Stimulated activated CD4-positive, alpha-beta T cell treated with anti-CD3 and anti-CD28 coated beads, Interleukin-15, amount 100 ng/mL, for 1 hour (primary cell): ENCODE results near the gene VWF.

Experiments used
- DNase-seq, 2 donors: peaks; one replicate each; pipeline ENCODE4 v3.0.0-alpha.2; 2020; ENCODE audit warnings: low read depth in 1 of 2, low spot score in 1 of 2

Gene VWF

DNA sequence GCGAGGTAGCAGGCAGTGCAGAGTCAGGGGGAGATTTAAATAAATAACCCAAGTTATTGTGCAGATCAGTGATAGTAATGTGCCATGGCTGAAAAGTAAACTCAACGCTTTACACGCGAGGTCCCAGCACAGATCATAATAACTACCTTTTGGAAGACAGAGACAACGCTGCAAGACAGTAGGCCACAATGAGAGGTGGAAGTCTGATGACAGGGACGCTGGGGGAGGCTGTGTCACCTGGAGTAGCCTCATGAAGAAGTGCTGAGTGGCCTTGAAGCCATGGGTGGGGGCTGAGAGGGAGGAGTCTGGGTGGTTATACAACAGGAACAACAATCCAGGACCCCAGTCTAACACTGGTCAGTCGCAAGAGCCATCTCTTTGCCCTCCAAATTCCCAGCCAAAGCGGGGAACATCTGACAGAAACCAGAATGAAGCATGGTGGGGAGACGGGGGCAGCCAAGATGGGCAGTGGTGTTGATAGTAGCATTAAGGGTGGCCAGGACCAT lies 207.6 kb downstream of the VWF start:
- no peak for DNase-seq

GRCh38 chr12:5915511-5915910 lies 209.0 kb downstream of the VWF start:
- DNase-seq, result no peak

DNA sequence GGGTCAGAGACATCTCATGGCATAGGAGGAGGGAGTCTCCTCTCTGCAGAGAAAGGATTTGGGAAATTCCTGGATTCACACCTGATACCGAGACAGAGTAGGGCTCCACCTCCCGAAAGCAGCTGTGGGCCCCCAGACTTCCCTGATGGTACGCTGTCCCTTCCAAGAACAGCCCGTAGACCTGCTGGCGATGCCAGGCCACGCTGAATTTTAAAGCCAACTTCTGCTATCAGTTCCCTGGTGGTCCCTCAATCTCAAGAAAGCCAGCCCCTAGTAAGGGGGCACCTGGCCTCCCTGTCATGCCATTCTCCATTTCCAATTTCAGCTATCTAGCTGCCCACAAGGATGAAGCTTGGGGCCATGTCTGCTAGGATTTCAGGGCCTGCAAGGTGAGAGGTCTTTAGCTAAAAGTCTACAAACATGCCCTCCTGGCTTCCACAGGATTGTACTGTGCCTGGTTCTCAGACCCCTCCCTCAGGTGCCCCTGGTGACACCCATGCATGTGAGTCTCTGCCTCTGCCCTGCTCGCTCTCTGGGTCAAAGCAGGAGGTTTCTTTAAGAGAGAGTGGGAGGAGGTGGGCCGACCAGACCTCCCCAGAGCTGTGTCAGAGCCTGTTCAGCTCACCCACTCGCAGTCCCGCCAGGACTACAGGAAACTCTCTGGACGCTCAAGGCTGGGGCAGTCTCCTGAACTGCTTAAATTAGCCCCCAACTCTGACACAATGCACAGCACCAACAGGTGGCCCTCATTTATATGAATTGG lies 209.9 kb downstream of the VWF start:
- no peak for DNase-seq

DNA sequence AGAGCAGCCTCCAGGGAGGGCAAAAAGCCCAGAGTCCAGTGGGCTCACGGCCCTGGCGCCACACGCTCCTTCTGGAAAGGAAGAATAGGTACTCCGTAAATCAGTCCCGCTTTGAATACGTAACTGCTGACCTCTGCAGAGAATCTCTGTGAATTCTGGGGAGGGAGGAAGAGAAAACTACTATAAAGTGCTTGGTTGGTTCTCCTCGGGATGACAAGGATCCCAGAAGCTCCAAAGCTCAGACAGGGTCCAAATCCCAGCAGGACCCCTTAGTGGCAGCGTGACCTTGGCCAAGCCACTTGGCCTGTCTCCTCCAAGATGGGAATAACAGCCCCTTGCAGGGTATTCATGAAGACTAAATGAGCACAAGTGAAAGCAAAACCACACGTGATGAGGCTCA lies 211.1 kb downstream of the VWF start:
- no peak for DNase-seq

GRCh38 chr12:5912437-5913334 lies 211.8 kb downstream of the VWF start:
- no peak for DNase-seq

DNA sequence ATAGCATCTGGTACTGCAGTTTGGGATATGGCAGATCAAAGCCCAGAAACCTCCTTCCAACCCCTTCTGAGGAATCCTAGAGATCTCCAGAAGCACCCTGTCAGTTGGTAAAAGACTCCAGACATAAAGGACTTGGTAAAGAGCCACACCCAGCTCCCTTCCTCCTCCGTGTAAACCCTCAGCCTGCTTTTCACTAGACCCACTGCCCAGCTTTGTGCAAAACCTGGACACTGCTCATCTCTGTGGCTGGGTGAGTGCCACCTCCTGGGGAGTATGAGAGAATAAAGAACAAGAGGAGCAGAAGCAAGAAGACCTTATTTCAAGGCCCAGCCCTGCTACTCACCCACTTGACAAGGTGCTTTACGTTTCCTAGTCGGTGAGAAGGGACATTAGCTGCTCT lies 212.5 kb downstream of the VWF start:
- no peak for DNase-seq

DNA sequence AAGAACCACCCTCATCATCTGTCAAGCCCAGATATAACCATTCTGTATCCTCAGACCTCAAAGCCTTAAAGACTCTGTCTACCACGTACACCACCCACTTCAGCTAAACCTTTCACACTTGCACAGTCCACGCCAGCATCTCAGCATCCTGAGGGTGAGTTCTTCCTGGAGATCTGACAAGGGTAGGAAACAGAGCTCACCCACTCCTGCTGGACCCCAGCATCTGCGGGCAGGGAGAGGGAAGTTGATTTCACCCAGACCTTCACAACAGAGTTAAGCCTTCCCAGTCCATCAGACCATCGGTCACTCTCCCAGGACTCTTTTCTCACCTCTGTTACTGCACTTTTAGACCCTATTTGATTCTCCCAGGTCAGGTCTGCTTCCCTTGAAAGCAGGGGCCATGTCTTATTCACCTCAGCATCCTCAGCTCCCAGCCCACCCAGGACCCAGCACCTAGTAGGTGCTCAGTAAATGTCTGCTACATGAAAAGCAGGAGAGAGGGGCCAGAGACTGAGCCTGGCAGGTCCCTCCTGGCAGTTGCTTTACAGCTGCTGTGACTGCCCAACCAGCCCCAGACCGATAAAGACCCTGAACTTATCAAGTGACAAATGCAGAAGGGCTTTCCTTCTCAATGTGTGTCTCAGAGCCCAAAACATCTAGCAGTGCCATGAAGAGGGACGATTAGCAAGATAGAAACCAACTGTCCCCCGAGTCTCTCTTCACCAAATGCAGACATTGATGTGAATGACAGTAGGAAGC lies 213.5 kb downstream of the VWF start:
- DNase-seq, result no peak

- no peak for DNase-seq
Measured at GRCh38 chr12:5909560-5909959, 214.9 kb downstream of the VWF start.

DNA sequence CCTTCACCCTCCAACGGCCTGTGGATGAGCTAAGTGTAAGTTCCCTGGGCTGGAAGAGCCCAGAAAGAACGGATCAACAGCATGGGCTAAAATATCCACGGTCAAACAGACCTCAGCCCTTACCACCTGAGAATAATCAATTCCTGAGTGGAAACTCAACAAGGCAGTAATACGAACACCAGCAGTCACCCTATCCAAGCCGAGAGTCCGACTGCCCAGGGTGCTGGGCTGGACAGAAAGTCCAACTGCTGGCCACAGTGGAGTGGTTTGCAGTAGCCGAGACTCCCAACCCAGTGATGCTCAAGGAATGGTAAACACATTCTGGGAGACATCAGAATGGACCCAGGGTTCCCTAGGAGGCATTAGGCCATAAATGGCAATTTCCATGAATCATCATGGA lies 216.2 kb downstream of the VWF start:
- DNase-seq, result no peak

DNA sequence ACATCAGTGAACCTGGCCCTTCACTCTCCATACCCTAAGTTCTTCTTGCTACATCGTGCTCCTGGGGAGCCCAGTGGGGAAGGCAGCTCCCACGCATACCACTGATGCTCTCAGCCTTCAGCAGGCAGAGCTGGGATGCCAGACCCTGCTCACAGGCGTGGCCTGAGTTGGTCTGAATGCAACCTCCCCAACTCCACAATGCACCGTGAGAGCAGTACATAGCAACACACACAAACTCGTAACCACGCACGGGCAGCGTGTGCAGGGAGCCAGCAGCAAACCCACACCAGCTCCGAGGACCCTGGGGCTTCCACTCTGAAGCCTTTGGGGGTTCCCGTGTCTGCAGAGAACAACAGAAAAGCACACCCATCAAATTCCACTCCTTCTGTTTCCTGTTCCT lies 216.7 kb downstream of the VWF start:
- DNase-seq, result no peak

GRCh38 chr12:5905757-5906156 lies 218.7 kb downstream of the VWF start:
- DNase-seq, result no peak

DNA sequence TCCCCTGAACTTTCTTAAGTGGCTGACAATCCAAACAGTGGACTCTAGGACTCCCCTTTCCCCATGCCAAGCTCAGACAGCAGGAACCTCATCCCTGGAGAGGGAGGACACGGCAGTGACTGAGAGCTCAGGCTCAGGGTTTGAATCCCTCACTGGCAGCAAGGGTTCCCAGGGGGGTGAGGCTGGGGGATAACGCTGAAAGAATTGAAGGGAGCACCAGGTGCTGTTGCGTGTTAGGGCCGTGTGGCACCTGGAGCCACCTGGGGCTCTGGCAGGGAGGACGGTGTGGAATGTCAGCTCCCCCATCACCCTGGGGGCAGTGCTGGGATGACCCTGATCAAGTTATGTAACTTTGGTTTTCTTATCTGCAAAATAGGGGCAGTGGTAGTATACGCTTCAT lies 219.5 kb downstream of the VWF start:
- no peak for DNase-seq

DNA sequence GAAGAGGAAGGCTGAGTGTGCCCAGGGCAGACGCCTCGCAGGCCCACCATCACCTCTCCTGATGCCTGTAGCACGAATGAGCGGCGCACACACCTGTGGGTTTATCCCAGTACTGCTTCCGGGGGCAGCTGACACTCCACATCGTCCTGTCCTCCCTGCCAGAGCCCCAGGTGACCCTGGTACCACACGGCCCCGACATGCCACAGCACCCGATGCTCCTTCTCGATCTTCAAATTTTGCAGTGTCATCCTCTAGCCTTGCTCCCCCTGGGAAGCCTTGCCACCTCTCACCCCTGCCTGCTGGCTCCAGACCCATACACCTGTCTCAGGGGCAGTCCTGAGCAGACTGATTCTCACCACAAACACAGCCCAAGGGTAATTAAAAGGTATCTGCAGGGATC lies 220.0 kb downstream of the VWF start:
- no peak for DNase-seq

- no peak for DNase-seq
Measured at GRCh38 chr12:5902736-5903135, 221.7 kb downstream of the VWF start.

DNA sequence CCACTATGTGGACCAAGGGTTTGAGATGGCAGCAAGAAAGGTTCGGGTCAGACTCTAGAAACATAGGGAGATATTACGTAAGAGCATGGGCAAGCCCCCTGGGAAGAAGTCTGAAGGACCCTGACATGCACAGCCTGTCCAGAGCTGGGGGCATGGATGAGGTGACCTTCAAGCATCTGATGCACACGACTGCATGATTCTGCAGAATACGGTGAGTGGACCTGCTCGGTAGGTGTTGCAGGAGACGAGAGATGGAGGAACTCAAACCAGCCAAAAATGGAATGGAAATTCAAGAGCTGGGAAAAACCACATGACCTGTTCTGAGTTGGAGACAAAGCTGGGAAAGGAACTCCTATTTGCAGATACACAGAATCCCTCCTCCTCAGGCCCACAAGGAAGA lies 223.1 kb downstream of the VWF start:
- no peak for DNase-seq

DNA sequence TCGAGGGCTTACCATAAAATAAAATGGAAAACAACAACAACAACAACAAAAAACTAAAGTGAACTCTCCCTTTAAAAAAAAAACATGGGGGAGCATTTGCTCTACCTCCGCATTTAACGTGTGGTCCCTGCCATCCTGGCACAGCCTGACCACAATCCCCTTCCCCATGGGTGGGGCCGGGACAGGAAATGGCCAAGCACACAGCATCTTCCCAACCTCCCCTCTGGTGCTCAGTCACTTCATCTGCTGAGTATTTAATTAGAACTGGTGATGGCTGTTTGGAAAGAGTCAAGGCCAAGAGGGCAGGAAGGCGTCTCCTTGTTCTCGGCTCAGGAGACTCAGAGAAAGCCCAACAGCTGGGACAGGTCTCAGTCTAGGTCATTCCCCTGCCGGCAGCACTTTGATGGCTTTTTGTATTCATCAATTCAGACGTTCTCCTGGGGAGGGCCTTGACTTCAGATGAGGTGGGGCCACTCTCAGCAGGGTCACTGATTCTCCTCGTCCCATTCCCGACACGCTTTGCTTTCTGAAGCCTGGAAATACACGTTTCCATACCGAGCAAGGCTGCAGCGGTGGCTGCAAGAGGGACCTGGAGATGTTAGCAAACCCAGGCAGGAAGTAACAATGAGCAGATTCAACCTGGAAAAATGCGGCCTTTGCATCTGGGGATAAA lies 223.8 kb downstream of the VWF start:
- no peak for DNase-seq

GRCh38 chr12:5900076-5900475 lies 224.4 kb downstream of the VWF start:
- DNase-seq, result no peak

- DNase-seq, result no peak
Measured at GRCh38 chr12:5899675-5900074, 224.8 kb downstream of the VWF start.

GRCh38 chr12:5898874-5899273 lies 225.6 kb downstream of the VWF start:
- no peak for DNase-seq
